Measurements from ENCODE around the gene ADPRH. TPM values are rescaled to one million over a fixed set of nuclear protein-coding genes. Genes with fewer than 3 reads are reported as not detected.
A peak's percentile ranks its signal among the peaks of the same experiment; 100 is the strongest.

The ADPRH gene
- total RNA-seq, 1 experiment from 2014 or later = 1.4 TPM

DNA sequence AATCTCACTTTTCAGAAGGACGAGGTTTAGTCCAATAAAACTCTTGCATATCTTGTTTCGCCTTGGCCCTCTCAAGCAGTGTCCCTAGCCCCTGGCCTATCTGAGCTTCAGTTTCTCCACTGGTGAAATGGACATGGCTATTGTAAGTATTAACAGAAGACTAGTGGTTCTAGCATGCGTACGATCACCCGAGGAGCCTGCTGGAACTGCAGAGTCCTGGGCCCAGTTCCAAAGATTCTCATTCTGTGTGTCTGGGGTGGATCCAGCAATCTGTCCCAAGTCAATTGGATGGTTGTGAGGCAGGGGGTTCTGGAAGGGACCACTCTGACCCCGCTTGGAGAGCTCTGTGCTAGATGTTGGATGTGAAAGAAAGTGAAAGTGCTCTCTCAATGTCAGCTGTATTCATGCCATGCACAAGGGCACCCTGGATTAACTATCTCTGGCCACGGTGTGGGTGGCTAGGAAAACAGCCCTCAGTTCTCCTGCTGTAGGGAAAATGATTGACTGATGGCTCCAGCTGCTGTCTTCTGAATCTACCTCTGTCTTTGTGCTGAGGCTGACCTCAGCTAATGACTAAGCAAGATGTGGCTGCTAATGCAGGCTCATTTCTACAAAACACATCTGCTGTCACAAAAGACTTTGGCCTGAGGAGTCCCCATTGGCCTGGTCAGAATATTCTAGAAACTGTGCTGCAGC lies 16.5 kb downstream of the ADPRH start:
- POLR2A ChIA-PET (ENCODE audit: unreplicated experiment) = no interaction called here
- H3K4me3 ChIP-seq = no peak overlapping the region
- H3K9me2 ChIP-seq (ENCODE audit: insufficient read depth) = no peaks in the 10 kb centered on the region
- no peaks in the 10 kb centered on the region for H3K36me3 ChIP-seq (ENCODE audit: low read depth)
- H3K27me3 ChIP-seq (ENCODE audit: insufficient read depth, low read depth) = peaks cover 16% of the 10 kb centered on the region
- H3K4me2 ChIP-seq = no peak overlapping the region
- no peak overlapping the region for H3K27ac ChIP-seq
- no peak overlapping the region for H2AFZ ChIP-seq
- H3K79me2 ChIP-seq (ENCODE audit: low read depth) = no peaks in the 10 kb centered on the region
- no peak for TF ChIP-seq EZH2 (IDR thresholded peaks at IDR 0.05; ENCODE audit: low read depth)
- TF ChIP-seq, protein P1, sequence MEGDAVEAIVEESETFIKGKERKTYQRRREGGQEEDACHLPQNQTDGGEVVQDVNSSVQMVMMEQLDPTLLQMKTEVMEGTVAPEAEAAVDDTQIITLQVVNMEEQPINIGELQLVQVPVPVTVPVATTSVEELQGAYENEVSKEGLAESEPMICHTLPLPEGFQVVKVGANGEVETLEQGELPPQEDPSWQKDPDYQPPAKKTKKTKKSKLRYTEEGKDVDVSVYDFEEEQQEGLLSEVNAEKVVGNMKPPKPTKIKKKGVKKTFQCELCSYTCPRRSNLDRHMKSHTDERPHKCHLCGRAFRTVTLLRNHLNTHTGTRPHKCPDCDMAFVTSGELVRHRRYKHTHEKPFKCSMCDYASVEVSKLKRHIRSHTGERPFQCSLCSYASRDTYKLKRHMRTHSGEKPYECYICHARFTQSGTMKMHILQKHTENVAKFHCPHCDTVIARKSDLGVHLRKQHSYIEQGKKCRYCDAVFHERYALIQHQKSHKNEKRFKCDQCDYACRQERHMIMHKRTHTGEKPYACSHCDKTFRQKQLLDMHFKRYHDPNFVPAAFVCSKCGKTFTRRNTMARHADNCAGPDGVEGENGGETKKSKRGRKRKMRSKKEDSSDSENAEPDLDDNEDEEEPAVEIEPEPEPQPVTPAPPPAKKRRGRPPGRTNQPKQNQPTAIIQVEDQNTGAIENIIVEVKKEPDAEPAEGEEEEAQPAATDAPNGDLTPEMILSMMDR (conservative IDR thresholded peaks at IDR 0.05) = no peak
- no TSS peak for BruUV-seq (replicated peaks)
- H3F3A ChIP-seq (ENCODE audit: insufficient read depth, low read depth) = no peaks in the 10 kb centered on the region
- intact Hi-C loops (cut with micrococcal nuclease; ENCODE audit: unreplicated experiment) = no loop called here
- H4K20me1 ChIP-seq (ENCODE audit: insufficient read depth) = no peaks in the 10 kb centered on the region
- no peak for DNase-seq
- H3K4me1 ChIP-seq (replicated peaks; ENCODE audit: insufficient read depth) = no peaks in the 10 kb centered on the region
- CTCF ChIA-PET = no interaction called here
- H3K9me3 ChIP-seq (ENCODE audit: insufficient read depth, low read depth) = no peaks in the 10 kb centered on the region

DNA sequence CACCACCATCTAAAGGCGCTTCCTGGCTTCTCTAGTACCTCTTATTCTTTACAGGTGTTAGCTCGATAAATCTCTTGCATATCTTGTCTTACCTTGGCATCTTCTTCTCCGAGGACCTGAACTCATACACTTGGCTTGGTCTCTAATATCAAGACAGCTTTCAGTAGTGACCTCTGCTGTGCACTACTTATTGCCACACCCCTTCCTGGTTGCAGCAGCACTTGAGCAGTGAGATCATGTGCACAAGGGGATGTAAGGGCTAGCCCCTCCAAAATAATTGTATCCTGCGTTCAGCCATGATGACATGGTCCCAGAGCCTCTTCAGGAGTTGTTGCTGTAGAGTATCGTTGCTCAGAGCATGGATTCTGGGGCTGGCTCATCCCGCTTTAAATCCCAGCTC lies 17.1 kb downstream of the ADPRH start:
- TF ChIP-seq, protein P1 (conservative IDR thresholded peaks at IDR 0.05) = no peak
- TF ChIP-seq EZH2 (IDR thresholded peaks at IDR 0.05; ENCODE audit: low read depth) = no peak
- Histone ChIP-seq H3K27ac (no peak overlapping the region), H3K9me3 (ENCODE audit: insufficient read depth, low read depth) (no peaks in the 10 kb centered on the region), H3K4me2 (no peak overlapping the region), H3K4me1 (replicated peaks; ENCODE audit: insufficient read depth) (no peaks in the 10 kb centered on the region), H3K9me2 (ENCODE audit: insufficient read depth) (no peaks in the 10 kb centered on the region), H3K4me3 (no peak overlapping the region), H2AFZ (no peak overlapping the region), H4K20me1 (ENCODE audit: insufficient read depth) (no peaks in the 10 kb centered on the region), H3F3A (ENCODE audit: insufficient read depth, low read depth) (no peaks in the 10 kb centered on the region), H3K27me3 (ENCODE audit: insufficient read depth, low read depth) (peaks cover 13% of the 10 kb centered on the region), H3K79me2 (ENCODE audit: low read depth) (no peaks in the 10 kb centered on the region), H3K36me3 (ENCODE audit: low read depth) (no peaks in the 10 kb centered on the region)
- ChIA-PET POLR2A (ENCODE audit: unreplicated experiment) (no interaction called here), CTCF (no interaction called here)
- no peak for DNase-seq
- intact Hi-C loops (cut with micrococcal nuclease; ENCODE audit: unreplicated experiment) = no loop called here
- no TSS peak for BruUV-seq (replicated peaks)

DNA sequence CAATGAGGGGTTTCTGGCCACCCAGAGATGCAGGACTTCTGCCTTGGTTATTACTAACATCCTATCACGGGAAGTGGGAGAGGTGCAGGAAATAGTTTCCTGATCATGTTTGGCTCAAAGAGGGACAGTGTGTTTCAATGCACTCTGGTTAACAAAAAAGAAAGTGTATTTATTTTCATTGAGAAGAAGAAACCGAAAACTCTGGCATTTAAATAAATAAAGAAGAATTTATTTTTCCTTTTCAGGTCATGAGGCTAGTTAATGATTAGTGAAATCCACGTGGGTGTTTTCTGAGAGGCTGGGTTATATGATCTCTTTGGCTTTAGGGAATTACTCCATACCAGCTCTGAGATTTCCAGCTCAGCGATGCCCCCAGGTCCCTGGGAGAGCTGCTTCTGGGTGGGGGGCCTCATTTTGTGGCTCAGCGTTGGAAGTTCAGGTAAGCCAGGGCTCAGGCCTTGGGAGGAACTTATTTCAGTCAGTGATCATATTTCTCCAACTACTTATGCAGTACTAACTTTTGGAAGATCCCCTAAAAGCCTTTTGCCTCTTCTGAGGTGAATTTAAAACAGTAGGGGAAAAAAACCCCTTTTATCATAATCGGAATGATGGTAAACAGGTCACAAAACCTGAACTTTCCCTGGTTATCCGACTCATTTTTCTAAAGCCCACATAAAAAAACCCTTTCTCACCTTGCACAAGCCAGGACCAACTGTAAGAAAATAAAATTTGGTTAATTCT lies 18.4 kb downstream of the ADPRH start, which contains the start of gene PLA1A:
Gene PLA1A (plus strand): TSS at position 338 of the 741 bp plus-strand sequence. CDS start 29 bp downstream, at position 367.
- BruUV-seq (replicated peaks) = no TSS peak
- CTCF ChIA-PET = no interaction called here
- H3K9me3 ChIP-seq (ENCODE audit: insufficient read depth, low read depth) = no peaks in the 10 kb centered on the region
- no peaks in the 10 kb centered on the region for H3K79me2 ChIP-seq (ENCODE audit: low read depth)
- intact Hi-C loops (cut with micrococcal nuclease; ENCODE audit: unreplicated experiment) = no loop called here
- no peak for DNase-seq
- no peak within 1 kb of the TSS for H3K4me2 ChIP-seq
- POLR2A ChIA-PET (ENCODE audit: unreplicated experiment) = no interaction called here
- H4K20me1 ChIP-seq (ENCODE audit: insufficient read depth) = no peaks in the 10 kb centered on the region
- TF ChIP-seq, protein P1 (conservative IDR thresholded peaks at IDR 0.05) = no peak
- no peak for TF ChIP-seq EZH2 (IDR thresholded peaks at IDR 0.05; ENCODE audit: low read depth)
- no peaks in the 10 kb centered on the region for H3K9me2 ChIP-seq (ENCODE audit: insufficient read depth)
- H3K27me3 ChIP-seq (ENCODE audit: insufficient read depth, low read depth) = peaks cover 3% of the 10 kb centered on the region; the same call in 1 of the 2 replicates
- no peaks in the 10 kb centered on the region for H3K4me1 ChIP-seq (replicated peaks; ENCODE audit: insufficient read depth)
- no peak within 1 kb of the TSS for H3K27ac ChIP-seq
- H3K4me3 ChIP-seq = no peak within 1 kb of the TSS
- H2AFZ ChIP-seq = 0 out of 2 replicates have a peak within 1 kb of the TSS, but pooled peaks have one; percentile 31
- H3F3A ChIP-seq (ENCODE audit: insufficient read depth, low read depth) = no peaks in the 10 kb centered on the region
- no peaks in the 10 kb centered on the region for H3K36me3 ChIP-seq (ENCODE audit: low read depth)
